Measurements from ENCODE around the gene PMS2. TPM values are rescaled to one million over a fixed set of nuclear protein-coding genes. Genes with fewer than 3 reads are reported as not detected.
"Not testable (repeated sequence)": the region's sequence is repeated elsewhere in the genome, so short reads cannot be mapped to it uniquely, and the experiment has no call there.

Gene PMS2
- polyA plus RNA-seq, 2 of the 4 experiments (the other 2 are of a cell fraction) = 14.7 to 19.9 TPM

DNA sequence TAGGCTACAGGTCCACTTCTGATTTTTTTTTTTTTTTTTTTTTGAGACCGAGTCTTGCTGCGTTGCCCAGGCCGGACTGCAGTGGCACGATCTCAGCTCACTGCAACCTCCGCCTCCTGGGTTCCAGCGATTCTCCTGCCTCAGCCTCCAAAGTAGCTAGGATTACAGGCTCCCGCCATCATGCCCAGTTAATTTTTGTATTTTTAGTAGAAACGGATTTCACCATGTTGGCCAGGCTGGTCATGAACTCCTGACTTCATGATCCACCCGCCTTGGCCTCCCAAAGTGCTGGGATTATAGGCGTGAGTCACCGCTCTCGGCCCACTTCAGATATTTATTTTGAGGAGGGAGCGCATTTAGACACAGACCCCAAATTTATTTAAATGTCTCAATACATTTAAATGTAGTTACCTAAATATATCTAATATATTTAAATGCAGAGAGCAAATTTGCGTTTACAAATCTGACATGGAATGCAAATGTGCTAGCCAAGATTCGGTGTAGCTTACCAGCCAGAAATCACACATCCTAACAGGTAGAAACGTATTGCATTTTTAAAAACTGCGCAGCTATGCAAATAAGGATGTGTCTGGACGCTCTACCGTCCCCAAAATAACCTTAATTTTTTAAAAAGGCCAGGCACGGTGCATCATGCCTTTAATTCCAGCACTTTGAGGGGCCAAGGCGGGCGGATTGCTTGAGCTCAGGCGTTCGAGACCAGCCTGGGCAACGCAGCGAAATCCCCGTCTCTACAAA lies 836 bp downstream of the PMS2 start:
- H3K4me1 ChIP-seq = peaks cover 32% of the 10 kb centered on the region; the same call in 2 of the 3 replicates
- peak overlapping the region; percentile 86 to 95 for H3K27ac ChIP-seq
- peak overlapping the region; percentile 71 for H3K4me3 ChIP-seq
- peak overlapping the region; percentile 81 for H3K4me2 ChIP-seq
- not testable (repeated sequence) for DNase-seq (ENCODE audit: low read depth in 1 of 2, low spot score in 1 of 2); H3K9me3 ChIP-seq; FAIRE-seq; ATAC-seq; TF ChIP-seq FOSL2 (IDR thresholded peaks at IDR 0.05)
- CTCF ChIA-PET = interaction anchor here (0.7 to 2.4 kb wide), 3 partner anchors 11 to 273 kb away, joined by 3 to 18 read pairs (median 6); no protein-coding TSS in a partner anchor
- POLR2A ChIA-PET = interaction anchor here (0.5 to 2.8 kb wide), 7 partner anchors 11 to 98 kb away, joined by 3 to 24 read pairs (median 4); no protein-coding TSS in a partner anchor
- TF ChIP-seq FOSL2 (CRISPR knock-in tag; IDR thresholded peaks at IDR 0.05) = peak; percentile 73
- WGBS (ENCODE audit: missing lambda C conversion rate) = 30% methylated on average over 27 of the region's 27 CpGs

DNA sequence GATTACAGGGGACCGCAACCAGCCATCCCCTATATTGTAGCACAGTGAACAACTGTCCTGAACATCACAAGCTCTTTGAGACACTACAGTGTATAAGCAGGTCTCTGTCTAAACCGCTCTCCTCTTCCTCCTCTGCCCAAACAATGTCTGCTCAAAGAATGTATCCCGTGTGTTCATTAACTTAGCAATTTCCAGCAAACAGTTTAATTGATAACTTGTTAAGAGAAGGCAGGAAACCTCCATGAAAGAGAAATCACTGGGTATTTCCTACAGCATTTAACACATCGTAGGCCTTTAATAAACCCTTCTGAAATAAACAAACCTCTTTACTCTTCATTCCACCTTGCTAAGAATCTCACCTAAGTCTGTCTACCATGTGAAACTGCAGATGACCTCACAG lies 1.5 kb downstream of the PMS2 start:
- 61% methylated on average over 4 of the region's 4 CpGs for WGBS (ENCODE audit: missing lambda C conversion rate)
- no peak for TF ChIP-seq EP300 (IDR thresholded peaks at IDR 0.05)
- no peak for TF ChIP-seq FOSL2 (IDR thresholded peaks at IDR 0.05)
- no peak for TF ChIP-seq FOSL2 (CRISPR knock-in tag; IDR thresholded peaks at IDR 0.05)
- no peak for TF ChIP-seq CBX2 (IDR thresholded peaks at IDR 0.05; ENCODE audit: borderline replicate concordance, low read depth)
- TF ChIP-seq HOXB13 (CRISPR knock-in tag; IDR thresholded peaks at IDR 0.05; ENCODE audit: low read depth) = no peak
- TF ChIP-seq SREBF2 (IDR thresholded peaks at IDR 0.05) = no peak
- no peak for TF ChIP-seq EHF (CRISPR knock-in tag; IDR thresholded peaks at IDR 0.05)
- TF ChIP-seq BHLHE40 (IDR thresholded peaks at IDR 0.05; ENCODE audit: low read depth, low read length) = no peak
- TF ChIP-seq MAFK (IDR thresholded peaks at IDR 0.05; ENCODE audit: partially characterized antibody) = no peak
- no peak for TF ChIP-seq HOXB5 (CRISPR knock-in tag; IDR thresholded peaks at IDR 0.05)
- TF ChIP-seq MYC (IDR thresholded peaks at IDR 0.05; ENCODE audit: borderline replicate concordance, low read length) = no peak
- TF ChIP-seq RFX5 (IDR thresholded peaks at IDR 0.05) = no peak
- TF ChIP-seq POLR2A (IDR thresholded peaks at IDR 0.05; ENCODE audit: low read length) = no peak
- TF ChIP-seq POLR2AphosphoS2 (conservative IDR thresholded peaks at IDR 0.05; ENCODE audit: low read length) = no peak
- no peak for TF ChIP-seq MAZ (IDR thresholded peaks at IDR 0.05; ENCODE audit: borderline replicate concordance, low read depth, low read length)
- no peak for TF ChIP-seq ZNF302 (CRISPR knock-in tag; IDR thresholded peaks at IDR 0.05)
- TF ChIP-seq NR3C1 (IDR thresholded peaks at IDR 0.05) = no peak
- TF ChIP-seq JUN (IDR thresholded peaks at IDR 0.05) = no peak
- H3K4me2 ChIP-seq = peak overlapping the region; percentile 81
- ATAC-seq (no peak), DNase-seq (ENCODE audit: low read depth in 1 of 2, low spot score in 1 of 2) (no peak), FAIRE-seq (no peak)
- CTCF ChIA-PET = interaction anchor here (0.6 to 2.4 kb wide), 3 partner anchors 10 to 91 kb away, joined by 3 to 18 read pairs (median 6); no protein-coding TSS in a partner anchor
- POLR2A ChIA-PET = interaction anchor here (2.8 kb wide), 1 partner anchor 10 kb away, joined by 24 read pairs; no protein-coding TSS in a partner anchor
- H3K9me3 ChIP-seq = no peaks in the 10 kb centered on the region
- peak overlapping the region; percentile 71; the same call in 1 of the 3 replicates for H3K4me3 ChIP-seq
- peak overlapping the region in 1 of 2 experiments; percentile 95; a peak in 2 of 6 replicates for H3K27ac ChIP-seq
- peaks cover 27% of the 10 kb centered on the region; the same call in 2 of the 3 replicates for H3K4me1 ChIP-seq

DNA sequence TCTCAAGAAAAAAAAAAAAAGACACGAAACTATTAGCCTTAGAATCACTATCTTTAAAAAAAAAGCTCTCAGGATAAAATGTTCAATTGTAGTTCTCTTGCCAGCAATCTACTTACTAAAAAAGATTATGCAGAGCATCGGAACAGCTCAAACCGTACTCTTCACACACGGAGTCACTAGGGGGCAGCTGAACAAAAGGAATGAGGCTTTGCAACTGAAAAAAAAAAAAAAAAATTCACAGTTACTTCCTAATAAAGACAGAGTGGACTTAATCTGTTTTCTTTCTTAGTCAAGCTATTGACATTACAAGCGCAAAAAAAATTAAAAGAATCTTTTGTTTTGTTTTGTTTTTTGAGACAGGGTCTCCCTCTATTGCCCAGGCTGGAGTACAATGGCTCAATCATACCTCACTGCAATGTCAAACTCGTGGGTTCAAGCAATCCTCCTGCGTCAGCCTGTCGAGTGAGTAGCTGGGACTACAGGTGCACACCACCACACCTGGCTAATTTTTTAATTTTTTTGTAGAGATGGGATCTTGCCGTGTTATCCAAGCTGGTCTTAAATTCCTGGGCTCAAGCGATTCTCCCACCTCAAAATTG lies 11.5 kb downstream of the PMS2 start:
- no peak overlapping the region for H3K27ac ChIP-seq
- CTCF ChIA-PET = interaction anchor here (0.6 to 3.3 kb wide), 55 partner anchors 9 to 1350 kb away, joined by 3 to 20 read pairs (median 4); partner anchors contain the start of genes AIMP2 and PMS2
- POLR2A ChIA-PET = interaction anchor here (0.5 to 1.6 kb wide), 2 partner anchors 11 to 450 kb away, joined by 11 to 24 read pairs; partner anchors contain the start of genes AIMP2, DAGLB and PMS2
- ATAC-seq (peak; percentile 83 to 89), DNase-seq (ENCODE audit: low read depth in 1 of 2, low spot score in 1 of 2) (peak; percentile 63 to 73), FAIRE-seq (no peak)
- H3K4me2 ChIP-seq = no peak overlapping the region
- peaks cover 13% of the 10 kb centered on the region for H3K4me1 ChIP-seq
- WGBS (ENCODE audit: missing lambda C conversion rate) = 52% methylated on average over 10 of the region's 10 CpGs
- H3K9me3 ChIP-seq = no peaks in the 10 kb centered on the region
- no peak overlapping the region for H3K4me3 ChIP-seq
- no peak for TF ChIP-seq CEBPB (IDR thresholded peaks at IDR 0.05)
- TF ChIP-seq NR3C1 (IDR thresholded peaks at IDR 0.05) = no peak
- TF ChIP-seq, protein P1, sequence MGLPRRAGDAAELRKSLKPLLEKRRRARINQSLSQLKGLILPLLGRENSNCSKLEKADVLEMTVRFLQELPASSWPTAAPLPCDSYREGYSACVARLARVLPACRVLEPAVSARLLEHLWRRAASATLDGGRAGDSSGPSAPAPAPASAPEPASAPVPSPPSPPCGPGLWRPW (IDR thresholded peaks at IDR 0.05) = no peak
- no peak for TF ChIP-seq MAFK (IDR thresholded peaks at IDR 0.05; ENCODE audit: partially characterized antibody)
- no peak for TF ChIP-seq ZC3H11A (IDR thresholded peaks at IDR 0.05)
- TF ChIP-seq ZNF302 (CRISPR knock-in tag; IDR thresholded peaks at IDR 0.05) = no peak
- TF ChIP-seq, protein P2, sequence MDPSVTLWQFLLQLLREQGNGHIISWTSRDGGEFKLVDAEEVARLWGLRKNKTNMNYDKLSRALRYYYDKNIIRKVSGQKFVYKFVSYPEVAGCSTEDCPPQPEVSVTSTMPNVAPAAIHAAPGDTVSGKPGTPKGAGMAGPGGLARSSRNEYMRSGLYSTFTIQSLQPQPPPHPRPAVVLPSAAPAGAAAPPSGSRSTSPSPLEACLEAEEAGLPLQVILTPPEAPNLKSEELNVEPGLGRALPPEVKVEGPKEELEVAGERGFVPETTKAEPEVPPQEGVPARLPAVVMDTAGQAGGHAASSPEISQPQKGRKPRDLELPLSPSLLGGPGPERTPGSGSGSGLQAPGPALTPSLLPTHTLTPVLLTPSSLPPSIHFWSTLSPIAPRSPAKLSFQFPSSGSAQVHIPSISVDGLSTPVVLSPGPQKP (IDR thresholded peaks at IDR 0.05; ENCODE audit: low read depth, low read length) = no peak
- no peak for TF ChIP-seq RNF2 (IDR thresholded peaks at IDR 0.05; ENCODE audit: borderline replicate concordance, low read depth)
- peak; percentile 75 for TF ChIP-seq SMC3 (IDR thresholded peaks at IDR 0.05)
- no peak for TF ChIP-seq TFCP2L1 (CRISPR knock-in tag; IDR thresholded peaks at IDR 0.05)
- TF ChIP-seq, protein P3, sequence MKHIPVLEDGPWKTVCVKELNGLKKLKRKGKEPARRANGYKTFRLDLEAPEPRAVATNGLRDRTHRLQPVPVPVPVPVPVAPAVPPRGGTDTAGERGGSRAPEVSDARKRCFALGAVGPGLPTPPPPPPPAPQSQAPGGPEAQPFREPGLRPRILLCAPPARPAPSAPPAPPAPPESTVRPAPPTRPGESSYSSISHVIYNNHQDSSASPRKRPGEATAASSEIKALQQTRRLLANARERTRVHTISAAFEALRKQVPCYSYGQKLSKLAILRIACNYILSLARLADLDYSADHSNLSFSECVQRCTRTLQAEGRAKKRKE (CRISPR knock-in tag; IDR thresholded peaks at IDR 0.05; ENCODE audit: low read depth) = no peak
- TF ChIP-seq, protein P4, sequence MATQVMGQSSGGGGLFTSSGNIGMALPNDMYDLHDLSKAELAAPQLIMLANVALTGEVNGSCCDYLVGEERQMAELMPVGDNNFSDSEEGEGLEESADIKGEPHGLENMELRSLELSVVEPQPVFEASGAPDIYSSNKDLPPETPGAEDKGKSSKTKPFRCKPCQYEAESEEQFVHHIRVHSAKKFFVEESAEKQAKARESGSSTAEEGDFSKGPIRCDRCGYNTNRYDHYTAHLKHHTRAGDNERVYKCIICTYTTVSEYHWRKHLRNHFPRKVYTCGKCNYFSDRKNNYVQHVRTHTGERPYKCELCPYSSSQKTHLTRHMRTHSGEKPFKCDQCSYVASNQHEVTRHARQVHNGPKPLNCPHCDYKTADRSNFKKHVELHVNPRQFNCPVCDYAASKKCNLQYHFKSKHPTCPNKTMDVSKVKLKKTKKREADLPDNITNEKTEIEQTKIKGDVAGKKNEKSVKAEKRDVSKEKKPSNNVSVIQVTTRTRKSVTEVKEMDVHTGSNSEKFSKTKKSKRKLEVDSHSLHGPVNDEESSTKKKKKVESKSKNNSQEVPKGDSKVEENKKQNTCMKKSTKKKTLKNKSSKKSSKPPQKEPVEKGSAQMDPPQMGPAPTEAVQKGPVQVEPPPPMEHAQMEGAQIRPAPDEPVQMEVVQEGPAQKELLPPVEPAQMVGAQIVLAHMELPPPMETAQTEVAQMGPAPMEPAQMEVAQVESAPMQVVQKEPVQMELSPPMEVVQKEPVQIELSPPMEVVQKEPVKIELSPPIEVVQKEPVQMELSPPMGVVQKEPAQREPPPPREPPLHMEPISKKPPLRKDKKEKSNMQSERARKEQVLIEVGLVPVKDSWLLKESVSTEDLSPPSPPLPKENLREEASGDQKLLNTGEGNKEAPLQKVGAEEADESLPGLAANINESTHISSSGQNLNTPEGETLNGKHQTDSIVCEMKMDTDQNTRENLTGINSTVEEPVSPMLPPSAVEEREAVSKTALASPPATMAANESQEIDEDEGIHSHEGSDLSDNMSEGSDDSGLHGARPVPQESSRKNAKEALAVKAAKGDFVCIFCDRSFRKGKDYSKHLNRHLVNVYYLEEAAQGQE (IDR thresholded peaks at IDR 0.05) = no peak
- TF ChIP-seq CBX2 (IDR thresholded peaks at IDR 0.05; ENCODE audit: borderline replicate concordance, low read depth) = no peak

Measured in A549 (cell line).